Embryonic facial prominence (tissue), 1 donor: ENCODE results near the gene MAD2L2.

ENCODE experiments used
- DNase-seq: peaks from one replicate; pipeline ENCODE4 v3.0.0-alpha.2; 2016; ENCODE audit errors: extremely low spot score

The MAD2L2 gene

DNA sequence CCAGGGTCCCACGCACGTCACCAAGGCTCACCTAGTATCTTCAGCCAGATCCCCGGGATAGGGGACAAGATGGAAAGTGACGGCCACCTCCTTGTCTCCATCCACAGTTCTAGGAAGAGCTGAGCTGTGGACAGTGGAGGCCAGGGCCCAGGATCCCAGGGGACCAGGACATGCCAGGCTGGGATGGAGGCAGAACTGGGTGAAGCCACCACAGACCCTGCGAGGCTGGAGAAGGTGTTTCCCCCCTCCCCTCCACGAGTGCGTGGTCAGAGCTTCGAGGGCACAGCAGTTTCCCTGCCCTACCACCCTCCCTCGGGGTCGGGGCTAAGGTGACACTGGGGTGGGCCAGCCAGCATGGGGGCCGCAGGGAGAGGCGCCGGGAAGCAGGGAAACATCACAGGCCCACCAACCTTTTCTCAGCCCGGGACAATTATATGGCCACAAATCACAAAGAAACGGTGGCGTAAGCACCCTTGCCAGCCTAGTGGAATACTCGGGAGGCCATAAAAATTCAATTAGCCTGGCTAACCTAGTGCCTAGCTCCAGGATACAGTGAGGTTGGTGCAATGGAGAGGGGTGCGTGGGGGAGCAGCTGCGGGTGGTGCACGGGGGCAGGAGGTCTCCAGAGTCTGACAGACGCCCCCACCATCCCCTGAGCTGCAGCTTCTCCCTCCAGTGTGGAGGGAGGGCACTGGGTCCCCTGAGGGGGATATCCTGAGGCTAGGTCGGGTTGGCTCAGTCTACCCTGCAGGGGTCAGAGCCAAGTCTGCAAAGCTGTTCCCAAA lies 23.9 kb upstream of the MAD2L2 start:
- DNase-seq = no peak

DNA sequence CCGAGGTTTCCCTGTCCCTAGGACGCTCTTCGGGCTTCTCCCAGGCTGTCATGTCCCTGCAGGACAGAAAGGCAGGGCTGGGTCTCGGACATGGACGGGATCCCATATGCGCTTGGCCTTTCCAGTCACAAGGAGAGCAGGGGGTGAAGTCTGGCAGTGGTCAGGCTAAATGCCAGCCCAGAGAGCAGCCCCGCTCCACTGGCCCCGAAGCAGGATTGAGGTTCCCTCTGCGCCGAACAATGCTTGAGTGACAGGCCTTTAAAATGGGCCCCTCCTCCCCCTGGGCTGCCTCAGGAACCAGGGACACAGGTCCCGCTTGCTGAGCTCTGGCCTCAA lies 23.2 kb upstream of the MAD2L2 start:
- no peak for DNase-seq

DNA sequence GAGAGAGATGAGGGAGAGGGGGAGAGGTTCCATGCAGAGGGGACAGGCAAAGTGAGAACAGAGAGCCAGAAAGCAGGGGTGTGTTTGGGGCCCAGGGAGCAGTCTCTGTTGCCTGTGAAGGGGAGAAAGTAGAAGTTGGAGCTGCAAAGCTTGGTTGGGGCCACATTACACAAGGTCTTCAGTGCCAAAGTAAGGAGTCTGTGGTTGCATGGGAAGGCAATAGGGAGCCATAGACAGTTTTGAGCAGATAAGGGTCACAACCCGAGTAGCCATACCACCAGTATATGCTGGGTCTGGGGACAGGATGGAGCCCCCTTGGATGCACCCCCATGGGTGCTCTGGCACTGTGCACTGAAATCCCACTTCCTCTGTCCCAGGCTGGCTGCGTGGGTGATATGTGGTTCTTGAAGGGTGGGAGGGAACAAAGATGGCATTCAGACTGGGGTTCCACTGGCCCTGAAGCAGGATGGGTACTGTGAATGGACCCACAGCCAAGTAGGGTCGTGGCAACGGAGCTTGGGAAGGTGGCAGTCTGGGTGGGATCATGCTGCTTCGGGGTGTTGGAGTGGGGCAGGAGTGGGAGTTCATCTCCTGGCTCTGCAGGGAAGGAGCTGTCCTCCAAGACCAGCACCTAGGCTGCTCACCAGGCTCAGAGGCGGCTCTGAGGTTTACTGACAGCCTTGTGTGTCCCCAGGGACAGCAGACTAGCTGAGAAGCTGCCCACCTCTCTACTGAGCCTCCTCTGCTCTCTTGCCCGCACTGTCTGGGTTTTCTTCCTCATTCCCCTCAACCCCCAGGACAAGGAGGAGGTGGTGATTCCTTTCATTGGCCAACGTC lies 22.6 kb upstream of the MAD2L2 start:
- DNase-seq = no peak

DNA sequence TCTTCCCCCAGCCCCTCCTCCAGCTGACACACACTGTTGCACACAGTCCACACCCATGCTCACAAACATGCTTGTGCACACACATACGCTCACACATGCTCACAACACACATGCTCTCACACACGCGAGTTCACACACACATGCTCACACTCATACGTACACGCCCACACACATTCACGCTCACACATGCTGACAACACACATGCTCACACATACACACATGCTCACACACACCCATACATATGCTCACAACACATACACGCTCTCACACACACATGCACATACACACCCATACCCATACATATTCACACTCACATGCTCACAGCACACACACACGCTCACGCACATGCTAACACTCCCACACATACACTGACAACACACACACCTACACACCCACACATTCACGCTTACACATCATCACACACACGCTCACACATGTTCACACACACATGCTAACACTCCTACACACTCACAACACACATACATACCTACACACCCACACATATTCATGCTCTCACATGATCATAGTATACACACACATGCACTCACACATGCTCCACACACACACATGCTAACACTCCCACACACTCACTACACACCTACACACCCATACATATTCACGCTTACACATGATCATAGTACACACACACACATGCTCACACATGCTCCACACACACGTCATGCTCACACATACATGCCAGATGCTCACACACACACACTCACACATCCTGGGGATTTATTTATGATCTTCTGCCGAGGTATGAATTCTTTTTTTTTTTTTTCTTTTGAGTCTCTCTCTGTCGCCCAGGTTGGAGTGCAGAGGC lies 21.2 kb upstream of the MAD2L2 start:
- DNase-seq = no peak

DNA sequence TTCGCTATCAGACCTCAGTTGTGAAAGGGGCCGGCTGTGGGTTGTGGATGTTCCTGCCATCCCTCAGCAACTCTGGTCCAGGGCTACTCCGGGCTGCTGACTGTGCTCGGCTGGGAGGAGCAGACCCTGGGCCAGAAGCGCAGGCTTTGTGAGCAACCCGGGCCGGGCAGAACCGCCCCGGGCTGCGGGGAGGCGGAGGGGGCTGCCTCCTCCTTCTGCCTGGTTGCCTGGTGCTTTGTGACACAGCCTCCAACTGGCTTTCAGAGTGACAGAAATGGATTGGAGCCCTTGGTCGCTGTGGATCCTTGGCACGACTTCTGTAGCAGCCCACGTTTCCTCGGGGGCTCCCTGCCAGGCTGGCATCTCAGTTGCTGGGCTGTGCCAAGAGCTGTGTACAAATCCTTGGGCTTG lies 20.6 kb upstream of the MAD2L2 start:
- no peak for DNase-seq

DNA sequence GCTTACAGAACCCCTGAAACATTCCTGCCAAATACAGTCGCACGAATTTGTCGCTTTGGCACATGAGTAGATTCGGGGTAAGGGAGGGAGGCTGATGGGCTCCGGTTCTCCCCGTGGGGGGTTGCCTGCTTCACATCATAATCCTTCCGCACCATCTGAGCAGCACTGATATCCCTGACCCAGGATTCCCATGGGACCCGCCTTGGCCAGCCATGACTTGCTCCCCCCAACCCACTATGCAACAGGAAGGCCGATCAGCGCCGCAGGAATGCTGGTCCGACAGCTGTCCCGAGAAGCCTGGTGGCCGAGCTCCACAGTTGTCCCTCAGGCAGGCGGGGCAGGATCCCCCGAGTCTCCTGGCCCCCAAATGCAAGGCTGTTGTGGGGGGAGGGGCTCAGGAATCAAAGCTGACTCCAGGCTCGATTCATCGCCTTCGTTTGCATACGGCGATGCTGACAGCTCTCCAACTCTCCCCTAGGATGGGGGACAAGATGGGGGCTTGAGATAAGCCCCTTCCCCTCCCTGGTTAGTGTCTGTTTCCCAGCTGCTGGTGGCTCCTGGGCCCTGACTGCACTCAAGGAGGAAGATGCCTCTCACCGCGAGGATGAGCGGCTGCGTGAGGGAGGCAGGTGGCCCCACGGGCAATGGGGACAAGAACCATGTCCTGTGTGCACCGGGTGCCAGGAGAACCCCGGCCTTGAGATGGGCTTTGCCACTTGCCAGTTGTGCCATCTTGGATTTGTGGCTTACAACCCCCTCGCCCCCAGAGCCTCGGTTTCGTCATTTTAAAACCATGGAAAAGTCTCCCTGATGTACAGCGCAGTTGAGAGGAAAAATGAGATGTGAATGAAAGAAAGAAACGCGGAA lies 19.9 kb upstream of the MAD2L2 start:
- no peak for DNase-seq

DNA sequence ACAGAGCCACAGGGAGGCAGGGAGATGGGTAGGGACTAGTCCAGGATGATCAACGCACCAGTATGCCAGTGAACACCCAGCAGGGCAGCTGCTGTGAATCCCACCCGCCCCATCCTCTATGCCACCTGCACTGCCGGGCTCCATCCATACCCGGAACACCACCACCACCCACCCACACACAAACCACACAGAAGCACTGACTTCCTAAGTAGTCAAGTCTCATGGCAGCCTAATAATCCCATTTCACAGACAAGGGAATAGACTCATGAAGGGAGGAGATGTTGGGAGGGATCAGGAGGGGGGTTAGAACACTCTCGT lies 16.9 kb upstream of the MAD2L2 start:
- DNase-seq = no peak

DNA sequence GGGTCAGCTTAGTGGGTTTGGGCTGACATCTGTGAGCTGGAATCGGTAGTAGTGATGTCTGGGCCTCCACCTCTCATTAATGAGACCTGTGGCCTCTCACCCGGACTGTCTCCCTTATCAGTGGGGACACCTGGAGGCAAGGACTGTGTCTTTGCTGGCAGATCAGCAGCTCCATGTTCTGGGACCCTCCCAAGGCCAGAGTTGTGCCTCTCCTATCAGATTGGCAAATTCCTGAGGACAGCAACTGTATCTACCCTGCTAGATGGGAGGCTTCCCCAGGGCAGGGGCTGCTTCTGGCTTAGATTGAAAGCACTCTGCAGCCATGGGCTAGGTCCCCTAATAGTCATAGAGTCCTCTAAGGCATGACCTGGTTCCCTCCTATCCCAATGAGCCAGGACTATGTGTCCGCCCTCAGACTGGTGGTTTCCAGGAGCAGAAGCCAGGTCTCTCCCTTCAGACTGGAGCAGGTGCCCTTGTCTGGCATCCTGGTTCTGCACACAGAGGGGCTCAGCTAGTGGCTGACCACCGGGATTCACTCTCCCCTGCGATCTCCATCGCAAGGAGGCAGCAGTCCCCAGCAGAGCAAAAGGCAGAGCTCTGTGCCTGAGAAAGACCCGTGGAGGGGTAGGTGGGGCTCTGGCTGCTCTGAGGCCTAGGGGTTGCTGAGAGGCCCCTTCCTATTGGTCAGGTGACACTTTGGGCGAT lies 16.4 kb upstream of the MAD2L2 start:
- no peak for DNase-seq

DNA sequence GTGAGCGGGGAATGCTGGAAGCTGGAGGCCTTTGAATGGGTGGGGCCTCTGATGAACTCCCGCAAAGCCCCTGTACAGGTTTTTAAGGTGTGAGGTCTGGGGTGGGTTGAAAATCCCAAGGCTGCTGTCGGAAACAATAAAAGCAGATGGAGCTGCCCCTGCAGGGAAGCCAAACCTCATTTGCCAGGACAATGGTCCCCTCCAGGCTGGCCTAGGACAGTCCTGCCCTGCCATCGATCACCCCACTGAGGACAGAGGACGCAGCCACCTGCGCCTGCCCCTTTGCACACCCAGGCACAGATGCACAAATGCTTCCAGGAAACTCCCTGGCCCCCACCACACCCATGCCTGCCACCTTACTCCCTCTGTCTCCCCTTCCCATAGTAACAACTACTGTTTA lies 14.9 kb upstream of the MAD2L2 start:
- DNase-seq = no peak

DNA sequence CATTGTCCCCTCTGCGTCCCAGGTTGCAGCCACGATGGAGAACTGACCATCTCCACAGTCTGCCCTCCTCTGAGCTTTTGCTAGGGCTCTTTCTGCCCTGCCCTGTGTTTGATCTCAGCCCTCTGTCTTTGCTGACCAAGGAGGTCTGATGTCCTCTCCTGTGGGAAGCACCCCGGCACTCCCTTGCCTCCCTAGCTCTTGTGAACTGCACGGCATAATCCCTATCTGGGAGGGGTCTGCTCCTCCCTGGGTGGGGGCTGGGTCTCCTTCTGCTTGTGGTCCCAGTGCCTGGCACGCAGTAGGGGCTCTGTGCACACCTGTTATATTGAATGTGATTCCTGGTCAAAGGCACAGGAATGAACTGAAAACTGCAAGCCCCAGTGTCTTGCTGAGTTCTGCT lies 13.0 kb upstream of the MAD2L2 start:
- DNase-seq = no peak

DNA sequence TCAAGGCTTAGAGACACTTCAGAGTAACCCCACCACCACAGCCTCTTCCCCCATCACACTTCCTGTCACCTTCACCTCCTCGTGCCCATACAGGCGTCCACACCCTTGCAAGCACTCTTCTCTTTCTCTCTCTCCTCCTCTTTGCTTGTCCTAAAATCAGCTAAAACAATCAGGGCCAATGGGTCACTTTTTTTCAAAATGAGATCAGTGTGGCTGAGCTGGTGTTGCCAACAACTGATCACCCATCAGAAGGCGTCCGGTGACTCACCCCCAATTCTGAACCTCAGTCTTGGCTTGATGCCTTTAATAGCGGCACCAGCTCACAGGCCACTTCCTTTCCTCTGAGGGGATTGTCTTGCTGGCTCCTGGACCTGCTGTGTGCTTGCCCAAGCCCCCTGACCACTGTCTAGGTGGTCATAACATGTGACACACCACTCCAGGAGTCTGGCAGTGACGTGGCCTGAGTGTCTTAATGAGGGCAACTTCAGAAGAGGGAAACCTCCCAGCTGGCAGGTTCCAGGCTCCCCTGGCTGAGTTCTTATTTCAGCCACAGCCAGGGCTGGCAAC lies 12.2 kb upstream of the MAD2L2 start:
- DNase-seq = no peak

DNA sequence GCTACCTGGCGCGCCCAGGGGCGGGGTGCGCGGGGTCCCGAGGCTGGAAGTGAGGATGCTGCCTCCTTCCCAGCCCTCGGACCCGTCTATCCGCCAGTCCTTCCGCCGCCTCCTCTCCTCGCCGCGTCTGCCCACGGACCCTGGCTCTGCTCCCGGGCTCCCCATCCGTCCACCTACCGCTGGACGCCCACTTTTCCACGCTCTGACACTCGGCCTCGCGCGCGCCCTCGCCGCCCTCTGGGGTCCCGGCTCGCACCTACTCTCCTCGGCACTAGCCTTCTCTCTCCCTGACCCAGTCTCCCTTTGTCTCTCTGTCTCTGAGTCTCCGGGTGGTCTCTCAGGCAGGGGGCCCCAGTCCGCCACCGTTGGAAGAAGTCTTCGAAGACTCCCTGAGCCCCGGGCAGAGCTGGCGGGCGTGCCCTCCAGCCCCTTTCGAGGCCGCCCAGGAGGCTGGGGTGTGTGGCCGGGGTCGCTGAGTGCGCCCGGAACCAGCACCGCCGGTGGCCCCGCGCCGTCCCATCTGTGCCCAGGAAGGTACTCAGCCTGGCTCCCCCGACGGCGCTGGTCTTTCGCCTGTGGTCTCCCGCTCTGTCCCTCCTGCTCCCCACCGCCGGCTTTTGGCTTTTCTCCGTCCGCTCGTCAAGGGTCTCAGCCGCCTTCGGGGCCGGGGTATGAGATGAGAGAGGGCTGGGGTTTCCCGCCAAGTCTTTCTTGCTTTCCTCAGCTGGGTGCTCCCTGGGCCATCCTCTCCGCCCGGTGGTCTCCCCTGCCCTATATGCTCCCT lies 11.2 kb upstream of the MAD2L2 start:
- DNase-seq = no peak

DNA sequence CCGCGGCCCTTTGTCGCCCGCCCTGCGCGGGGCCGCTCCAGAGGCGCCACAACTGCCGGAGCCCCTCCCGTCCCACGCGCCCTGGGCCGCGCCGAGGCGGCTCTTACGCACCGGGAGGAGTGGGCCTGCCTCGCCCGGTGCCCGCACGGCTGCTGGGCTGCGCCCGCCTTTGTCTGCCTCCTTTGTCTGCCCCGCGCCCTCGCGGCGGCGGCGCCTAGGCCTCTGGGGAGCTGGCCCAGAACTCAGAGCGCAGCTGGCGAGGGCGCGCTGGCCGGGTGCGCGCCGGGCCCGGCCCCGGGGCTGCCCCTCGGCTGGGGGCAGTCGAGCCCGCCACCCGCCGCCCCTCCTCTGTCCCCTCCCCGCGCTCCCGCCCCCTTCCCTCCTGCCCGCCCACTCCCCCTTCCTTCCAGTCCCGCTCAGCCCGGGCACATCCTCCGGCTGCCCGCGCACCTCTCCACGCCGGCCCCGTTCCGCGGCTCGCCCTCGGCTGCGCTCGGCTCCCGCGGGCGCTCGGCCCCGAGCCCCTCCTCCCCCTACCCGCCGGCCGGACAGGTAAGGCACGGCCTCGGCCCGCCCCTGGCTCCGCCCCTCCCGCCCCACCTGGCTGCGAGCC lies 10.5 kb upstream of the MAD2L2 start, which contains the start of gene DRAXIN:
DRAXIN (plus strand) TSS at position 409 of the 613 bp plus-strand sequence. CDS start 14,549 bp downstream, outside the sequence.
- DNase-seq = no peak

DNA sequence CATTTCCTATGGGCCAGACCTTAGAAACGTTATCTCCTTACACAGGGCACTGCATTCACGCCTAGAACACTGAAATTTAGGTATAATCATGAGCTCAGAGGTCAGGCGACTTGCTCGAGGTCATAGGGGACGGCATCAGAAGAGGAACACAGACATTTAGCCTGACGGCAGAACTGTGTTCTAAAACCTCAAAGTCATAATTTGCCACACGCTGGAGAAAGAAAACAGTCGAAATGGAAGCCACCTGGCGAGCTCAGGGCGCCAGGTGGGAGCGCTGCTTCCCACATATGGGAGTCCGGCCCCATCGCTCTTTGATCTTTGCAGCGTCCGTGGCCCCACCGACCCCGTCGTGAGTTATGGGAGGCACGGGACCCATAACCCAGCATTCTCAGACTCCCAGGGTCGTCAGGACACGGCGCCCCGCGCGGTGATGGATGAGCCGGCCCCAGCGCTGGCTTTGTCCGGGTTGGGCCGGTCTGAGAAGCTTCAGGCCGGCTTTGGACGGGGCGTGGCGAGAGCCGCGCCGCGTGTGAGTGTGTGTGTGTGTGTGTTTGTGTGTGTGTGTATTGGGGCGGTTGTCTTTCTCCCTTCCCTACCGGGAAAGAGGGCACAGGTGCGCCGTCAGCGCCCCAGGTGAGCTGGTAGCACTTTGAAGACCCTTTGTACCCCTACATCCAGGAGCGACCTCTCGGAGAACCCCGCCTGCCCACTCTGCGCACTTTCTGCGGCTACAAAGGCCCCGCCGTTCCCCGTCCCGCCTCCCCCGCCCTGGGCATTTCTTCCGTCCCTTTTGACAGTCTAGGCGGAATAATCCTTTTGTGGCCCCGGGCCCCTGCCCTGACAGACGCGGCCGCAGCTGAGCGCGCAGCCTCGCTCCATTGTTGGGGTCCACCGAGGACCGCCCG lies 9.7 kb upstream of the MAD2L2 start:
- no peak for DNase-seq

DNA sequence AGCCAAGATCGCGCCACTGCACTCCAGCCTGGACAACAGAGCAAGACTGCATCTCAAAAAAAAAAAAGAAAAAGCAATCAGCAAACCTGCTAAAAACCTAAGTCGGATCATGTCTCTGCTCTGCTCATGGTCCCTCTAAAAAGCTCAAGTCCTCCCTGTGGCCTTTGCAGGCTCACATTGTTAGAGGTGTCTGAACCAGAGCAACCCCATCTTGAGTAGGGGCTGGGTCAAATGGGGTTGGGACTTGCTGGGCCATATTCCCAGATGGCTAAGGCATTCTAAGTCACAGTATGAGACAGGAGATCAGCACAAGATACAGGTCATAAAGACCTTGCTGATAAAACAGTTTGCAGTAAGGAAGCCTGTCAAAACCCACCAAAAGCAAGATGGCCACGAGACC lies 7.6 kb upstream of the MAD2L2 start:
- DNase-seq = no peak

DNA sequence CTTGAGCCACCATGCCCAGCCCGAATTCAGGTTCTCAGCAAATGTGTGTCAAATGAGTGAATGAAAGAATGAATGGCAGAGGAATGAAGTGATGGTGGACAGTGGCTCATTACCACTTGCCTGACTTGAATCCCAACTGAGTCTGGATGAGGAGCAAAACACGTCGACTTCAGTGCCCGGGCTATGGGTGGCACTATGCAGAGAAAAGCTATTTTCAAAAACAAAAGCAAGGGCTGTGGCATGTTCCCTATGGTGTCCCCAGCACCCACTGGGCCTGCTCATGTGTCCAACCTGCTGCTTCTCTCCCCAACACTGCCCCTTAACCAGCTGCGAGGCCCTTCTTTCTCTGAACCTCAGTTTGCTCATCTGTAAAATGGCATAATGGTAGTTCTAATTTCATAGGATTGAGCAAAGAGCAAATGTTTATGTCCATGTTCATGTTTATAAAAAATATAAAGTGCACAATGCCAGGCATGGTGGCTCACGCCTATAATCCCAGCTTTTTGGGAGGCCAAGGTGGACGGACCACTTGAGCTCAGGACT lies 4.3 kb upstream of the MAD2L2 start:
- DNase-seq = no peak

DNA sequence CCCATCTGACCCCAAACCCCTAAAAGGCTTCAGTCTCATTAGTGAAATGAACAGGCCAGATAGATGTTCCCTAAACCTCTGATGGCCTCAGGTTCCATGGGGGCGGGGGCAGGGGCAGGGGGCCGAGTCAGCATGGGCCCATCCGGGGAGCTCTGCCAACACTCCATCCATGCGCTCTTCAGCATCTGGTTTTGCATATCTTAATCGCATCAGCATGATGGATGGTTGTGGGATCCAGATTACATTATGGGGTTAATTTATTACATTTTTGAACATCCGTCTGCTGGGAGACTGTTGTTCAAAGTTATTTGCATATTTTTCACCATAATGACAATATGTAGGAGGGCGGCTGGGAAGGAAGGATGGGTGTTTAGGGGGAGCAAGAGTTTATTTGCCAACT lies 3.1 kb upstream of the MAD2L2 start:
- no peak for DNase-seq

DNA sequence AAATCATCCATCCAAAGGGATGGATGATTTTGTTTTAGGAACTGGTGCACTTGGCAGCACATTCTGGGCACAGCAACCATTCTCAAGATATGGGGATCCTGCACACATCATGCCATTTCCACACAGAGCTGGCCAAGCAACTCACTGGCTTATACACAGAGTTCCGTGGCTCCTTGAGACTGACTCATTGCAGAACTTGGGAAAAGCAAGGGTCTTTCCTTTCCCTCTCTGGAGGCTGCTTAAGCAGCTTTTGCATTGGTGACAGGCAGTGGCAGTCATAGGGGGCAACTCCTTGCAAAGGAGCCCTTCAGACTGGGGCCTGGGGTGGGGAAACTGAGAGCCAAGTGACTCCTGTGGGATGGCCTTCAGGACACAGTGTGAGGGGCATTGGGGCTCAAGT lies 1.9 kb upstream of the MAD2L2 start:
- DNase-seq = no peak
